Large intestine (tissue), 3 donors: ENCODE measurements around the gene SDK1. TPM values are rescaled to one million over a fixed set of nuclear protein-coding genes. Genes with fewer than 3 reads are reported as not detected.
"Not testable (repeated sequence)": the region's sequence is repeated elsewhere in the genome, so short reads cannot be mapped to it uniquely, and the experiment has no call there.

Experiments
- DNase-seq, 2 donors: peaks; one replicate each; pipeline versions ENCODE4 v3.0.0 to v3.0.0-alpha.2; 2013
- H3K27ac ChIP-seq: one replicate; pipeline ENCODE4 v1.5.1; 2013; ENCODE audit warnings: low read length
- H3K27me3 ChIP-seq: 2 replicates; pipeline ENCODE4 v1.6.1; 2013; ENCODE audit warnings: low read length; ENCODE audit not compliant: control insufficient read depth, insufficient read depth
- H3K36me3 ChIP-seq: 2 replicates; pipeline ENCODE4 v1.6.1; 2013; ENCODE audit warnings: low read length; ENCODE audit not compliant: control insufficient read depth, insufficient read depth
- H3K4me1 ChIP-seq: one replicate; pipeline ENCODE4 v1.6.1; 2013; ENCODE audit warnings: low read length; ENCODE audit not compliant: control insufficient read depth, insufficient read depth
- H3K4me3 ChIP-seq: one replicate; pipeline ENCODE4 v1.5.1; 2013; ENCODE audit warnings: low read length
- H3K9me3 ChIP-seq: one replicate; pipeline ENCODE4 v1.6.1; 2013; ENCODE audit warnings: mild to moderate bottlenecking, low read depth, low read length, moderate library complexity; ENCODE audit not compliant: control insufficient read depth
- WGBS: methylation state at CpG from one replicate; pipeline ENCODE4 v1.1.5; 2013; ENCODE audit warnings: low lambda C conversion rate; ENCODE audit not compliant: insufficient coverage; 5-methylcytosine and 5-hydroxymethylcytosine counted together
- polyA plus RNA-seq: library from polyadenylated mRNA; unstranded; fragments of 120-200 nt; gene quantifications from one replicate; pipeline ENCODE4 v1.2.1, GENCODE V29; 2013

Gene SDK1
- polyA plus RNA-seq, 1 donor = 6.4 TPM

DNA sequence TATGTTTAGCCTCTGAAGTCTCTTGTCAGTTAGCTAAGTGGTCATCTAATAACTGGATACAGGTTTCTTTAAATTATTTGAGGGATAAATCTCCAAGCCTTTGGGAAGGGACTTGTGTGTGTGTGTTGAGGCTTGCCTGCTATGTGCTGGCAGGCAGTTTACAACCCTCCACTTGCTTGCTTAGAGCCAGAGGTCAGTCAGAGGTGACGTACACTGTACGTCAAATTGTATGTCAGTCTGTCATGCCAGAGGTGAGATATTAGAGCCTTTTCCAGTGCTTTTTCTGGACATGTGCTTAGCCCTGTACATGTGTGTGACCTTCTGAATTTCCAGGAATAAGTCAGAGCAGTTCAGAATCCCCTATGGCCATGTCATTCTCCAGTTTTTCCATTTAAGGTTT lies 438.9 kb downstream of the SDK1 start:
- no CpG with 5 or more reads among the region's 2 CpGs for WGBS
- Histone ChIP-seq H3K36me3 (no peaks in the 10 kb centered on the region), H3K27ac (no peak overlapping the region), H3K4me1 (no peaks in the 10 kb centered on the region), H3K27me3 (no peaks in the 10 kb centered on the region), H3K4me3 (no peak overlapping the region), H3K9me3 (peaks cover 5% of the 10 kb centered on the region)
- no peak for DNase-seq

DNA sequence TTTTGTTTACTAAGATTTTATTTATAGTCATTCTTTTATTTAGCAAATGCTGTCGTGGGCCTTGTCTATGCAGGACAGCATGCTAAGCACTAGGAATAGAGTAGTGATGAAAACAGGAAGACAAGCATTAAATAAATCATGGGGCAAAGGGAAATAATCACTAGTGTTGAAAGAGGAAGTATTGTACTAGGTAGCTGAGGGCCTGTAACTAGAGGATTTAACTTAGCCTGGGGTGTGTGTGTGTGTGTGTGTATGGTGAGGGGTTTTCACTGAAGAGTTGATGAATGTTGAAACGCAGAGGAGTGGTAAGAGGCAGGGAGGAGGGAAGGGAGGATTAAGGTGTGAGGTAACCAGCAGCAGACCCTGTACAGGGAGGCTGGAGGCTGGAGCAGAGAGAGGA lies 446.4 kb downstream of the SDK1 start:
- no peak for DNase-seq
- Histone ChIP-seq H3K27ac (no peak overlapping the region), H3K4me1 (no peaks in the 10 kb centered on the region), H3K27me3 (no peaks in the 10 kb centered on the region), H3K4me3 (no peak overlapping the region), H3K9me3 (no peaks in the 10 kb centered on the region), H3K36me3 (no peaks in the 10 kb centered on the region)
- 76% methylated on average over 2 of the region's 2 CpGs for WGBS

DNA sequence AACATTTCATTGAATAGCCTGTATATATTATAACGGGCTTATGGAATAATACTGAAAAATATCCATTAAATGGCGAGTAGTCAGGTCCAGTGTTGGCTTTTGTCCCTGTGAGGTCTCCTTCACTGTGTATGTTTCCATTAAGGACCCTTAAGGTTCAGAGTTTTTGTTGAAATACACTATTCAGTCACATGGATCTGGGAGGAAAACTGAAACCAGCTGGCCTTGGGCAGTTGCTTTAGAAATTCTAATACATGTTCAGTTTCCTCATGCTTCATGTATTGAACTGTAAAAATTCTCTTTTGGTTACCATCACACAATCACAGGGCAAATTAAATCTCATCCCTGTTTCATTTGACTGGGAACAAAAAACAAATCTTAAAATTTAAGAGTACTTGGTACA lies 447.3 kb downstream of the SDK1 start:
- Histone ChIP-seq H3K4me3 (no peak overlapping the region), H3K27me3 (no peaks in the 10 kb centered on the region), H3K27ac (no peak overlapping the region), H3K4me1 (no peaks in the 10 kb centered on the region), H3K9me3 (no peaks in the 10 kb centered on the region), H3K36me3 (no peaks in the 10 kb centered on the region)
- no CpG with 5 or more reads among the region's 2 CpGs for WGBS
- DNase-seq = no peak

DNA sequence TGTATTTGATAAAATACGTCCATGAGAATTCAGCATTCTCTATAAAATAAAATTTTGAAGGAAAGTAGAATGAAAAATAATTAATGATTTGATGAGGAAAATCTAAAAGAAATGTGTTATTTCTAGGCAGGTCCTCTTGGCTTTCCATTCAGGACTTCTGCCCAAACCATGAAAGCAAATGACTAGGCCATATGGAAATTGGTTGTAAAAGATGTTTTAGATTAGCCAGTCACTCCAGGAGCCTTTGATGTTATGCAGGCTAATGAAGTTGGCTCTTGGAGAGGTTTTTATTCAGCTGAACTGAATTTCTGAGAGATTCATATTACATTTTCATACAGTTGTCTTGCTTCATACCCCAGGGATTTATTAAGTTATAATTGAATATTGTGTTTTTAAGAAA lies 452.8 kb downstream of the SDK1 start:
- Histone ChIP-seq H3K4me3 (no peak overlapping the region), H3K27me3 (no peaks in the 10 kb centered on the region), H3K27ac (no peak overlapping the region), H3K9me3 (no peaks in the 10 kb centered on the region), H3K4me1 (no peaks in the 10 kb centered on the region), H3K36me3 (no peaks in the 10 kb centered on the region)
- WGBS = 80% methylated on average over 1 of the region's 1 CpG
- no peak for DNase-seq

DNA sequence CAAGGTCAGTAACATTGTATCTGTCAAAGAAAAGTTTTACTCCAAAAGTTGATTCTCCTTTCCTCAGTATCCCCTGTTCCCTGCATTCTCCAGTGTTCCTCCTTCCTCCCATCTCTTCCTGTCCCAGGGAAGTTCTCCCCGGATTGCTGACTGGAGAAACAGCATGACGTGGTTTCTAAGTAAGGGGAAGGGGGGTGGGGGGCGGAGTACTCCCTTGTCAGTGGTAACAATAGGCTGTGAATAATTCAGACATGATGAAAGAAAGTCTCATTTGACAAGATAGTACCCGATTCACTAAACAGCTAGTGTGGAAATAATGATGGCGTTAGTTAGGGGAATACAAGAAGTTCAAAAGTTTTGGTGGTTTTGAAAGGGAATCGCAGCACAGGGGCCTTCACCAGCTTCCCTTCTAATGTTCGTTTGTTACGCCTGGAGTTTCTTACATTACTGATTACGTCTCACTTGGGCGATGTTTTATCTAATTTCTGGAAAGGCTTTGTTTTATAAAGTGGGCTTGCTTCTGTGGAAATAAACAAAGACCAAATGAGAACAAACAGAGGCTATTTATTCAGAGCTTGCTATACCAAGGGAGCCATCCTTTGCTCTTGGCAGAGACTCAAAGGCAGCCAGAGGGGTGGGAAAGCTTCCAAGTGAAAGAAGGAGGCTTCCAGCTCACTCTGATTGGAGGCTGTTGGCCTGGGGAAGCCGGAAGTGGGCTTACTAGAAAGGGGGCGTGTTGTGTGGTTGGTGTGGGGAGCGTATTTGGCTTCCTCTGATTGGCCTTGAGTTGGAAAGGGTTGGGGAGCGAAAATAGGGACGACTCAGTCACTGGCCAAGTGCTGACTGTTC lies 453.7 kb downstream of the SDK1 start:
- peak; percentile 24 to 36 for DNase-seq
- H3K36me3 ChIP-seq = no peaks in the 10 kb centered on the region
- H3K4me1 ChIP-seq = no peaks in the 10 kb centered on the region
- WGBS = 70% methylated on average over 2 of the region's 15 CpGs
- H3K27ac ChIP-seq = no peak overlapping the region
- H3K27me3 ChIP-seq = no peaks in the 10 kb centered on the region
- H3K9me3 ChIP-seq = no peaks in the 10 kb centered on the region
- H3K4me3 ChIP-seq = no peak overlapping the region

DNA sequence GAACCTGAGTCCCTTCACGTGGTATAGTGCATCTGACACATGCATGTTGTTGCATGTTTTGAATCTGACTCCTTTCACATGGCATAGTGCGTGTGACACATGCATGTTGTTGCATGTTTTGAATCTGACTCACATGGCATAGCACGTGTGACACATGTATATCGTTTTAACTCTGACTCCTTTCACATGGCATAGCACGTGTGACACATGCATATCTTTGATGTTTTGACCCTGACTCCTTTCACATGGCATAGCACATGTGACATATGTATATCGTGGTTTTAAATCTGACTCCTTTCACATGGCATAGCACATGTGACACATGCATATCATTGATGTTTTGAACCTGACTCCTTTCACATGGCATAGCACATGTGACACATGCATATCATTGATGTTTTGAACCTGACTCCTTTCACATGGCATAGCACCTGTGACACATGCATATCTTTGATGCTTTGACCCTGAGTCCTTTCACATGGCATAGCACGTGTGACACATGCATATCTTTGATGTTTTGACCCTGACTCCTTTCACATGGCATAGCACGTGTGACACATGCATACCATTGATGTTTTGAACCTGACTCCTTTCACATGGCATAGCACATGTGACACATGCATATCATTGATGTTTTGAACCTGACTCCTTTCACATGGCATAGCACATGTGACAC lies 454.9 kb downstream of the SDK1 start:
- not testable (repeated sequence) for H3K27ac ChIP-seq, H3K36me3 ChIP-seq, H3K9me3 ChIP-seq, H3K27me3 ChIP-seq, H3K4me3 ChIP-seq, H3K4me1 ChIP-seq, DNase-seq
- WGBS = no CpG with 5 or more reads among the region's 8 CpGs

DNA sequence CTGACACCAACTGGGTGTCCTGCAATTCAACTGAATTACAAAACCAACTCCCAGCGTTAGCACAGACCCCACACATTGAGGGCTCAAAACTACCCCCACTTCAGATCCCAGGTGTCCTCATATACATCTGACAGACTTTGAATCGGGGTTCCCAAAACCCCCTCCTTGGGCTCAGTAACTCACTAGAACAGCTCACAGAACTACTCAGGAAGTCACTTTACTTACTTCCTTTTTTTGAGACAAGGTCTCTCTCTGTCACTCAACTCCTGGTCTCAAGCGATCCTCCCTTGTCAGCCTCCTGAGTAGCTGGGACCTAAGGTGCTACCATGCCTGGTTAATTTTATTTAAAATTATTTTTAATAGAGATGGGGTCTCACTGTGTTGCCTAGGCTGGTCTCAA lies 456.0 kb downstream of the SDK1 start:
- no peak overlapping the region for H3K27ac ChIP-seq
- H3K4me1 ChIP-seq = no peaks in the 10 kb centered on the region
- no peaks in the 10 kb centered on the region for H3K36me3 ChIP-seq
- no peak overlapping the region for H3K4me3 ChIP-seq
- H3K27me3 ChIP-seq = no peaks in the 10 kb centered on the region
- no peaks in the 10 kb centered on the region for H3K9me3 ChIP-seq
- 100% methylated on average over 1 of the region's 3 CpGs for WGBS
- DNase-seq = no peak

DNA sequence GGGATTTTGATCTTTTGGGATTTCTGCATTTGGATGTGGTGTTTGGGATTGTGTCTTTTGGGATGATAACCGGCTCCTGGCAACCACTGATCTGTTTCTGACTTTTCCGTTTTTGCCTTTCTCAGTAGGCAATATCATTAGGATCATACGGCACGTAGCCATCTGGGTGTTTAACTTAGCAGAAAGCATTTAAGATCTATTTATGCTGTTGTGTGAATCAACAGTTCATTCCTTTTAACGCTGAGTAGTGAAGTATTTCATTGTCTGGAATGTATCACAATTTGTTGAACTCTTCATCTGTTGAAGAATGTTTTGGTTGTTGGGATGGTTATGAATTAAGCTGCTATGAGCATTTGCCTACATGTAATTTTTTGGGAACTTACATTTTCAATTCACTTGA lies 459.6 kb downstream of the SDK1 start:
- Histone ChIP-seq H3K4me3 (no peak overlapping the region), H3K4me1 (no peaks in the 10 kb centered on the region), H3K27ac (no peak overlapping the region), H3K36me3 (no peaks in the 10 kb centered on the region), H3K9me3 (no peaks in the 10 kb centered on the region), H3K27me3 (no peaks in the 10 kb centered on the region)
- WGBS = 80% methylated on average over 1 of the region's 5 CpGs
- no peak for DNase-seq

DNA sequence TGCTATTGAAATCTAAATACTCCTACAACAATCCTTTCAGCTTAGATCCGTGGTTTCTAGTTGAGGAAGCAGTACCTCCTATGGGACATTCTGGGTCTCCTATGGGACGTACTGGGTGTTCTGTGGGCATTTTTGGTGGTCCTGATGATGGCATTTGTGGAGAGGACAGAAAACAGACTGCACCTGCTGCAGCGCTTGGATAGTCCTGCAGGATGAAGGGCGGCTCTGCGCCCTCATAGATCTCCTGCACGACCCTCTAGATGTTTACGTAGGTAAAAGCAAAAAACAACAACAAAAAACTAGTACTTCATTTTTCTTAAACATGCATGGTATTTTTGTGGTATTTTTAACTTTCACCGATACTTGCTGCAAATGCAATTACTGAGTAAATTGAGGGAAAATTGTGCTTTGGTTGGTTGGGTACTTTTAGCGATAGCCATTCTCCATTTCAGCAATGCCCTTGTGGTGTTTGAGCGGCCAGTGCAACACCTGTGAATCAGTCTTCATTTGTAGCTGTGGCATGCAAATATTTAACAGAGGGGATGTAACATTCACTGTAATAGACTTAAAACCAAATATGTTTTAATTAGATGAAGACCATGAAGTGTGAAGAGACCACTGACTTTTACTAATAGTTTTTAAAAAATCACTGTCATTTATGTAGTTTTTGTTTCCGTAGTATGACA lies 461.2 kb downstream of the SDK1 start:
- Histone ChIP-seq H3K4me1 (no peaks in the 10 kb centered on the region), H3K27me3 (no peaks in the 10 kb centered on the region), H3K36me3 (no peaks in the 10 kb centered on the region), H3K4me3 (no peak overlapping the region), H3K27ac (no peak overlapping the region), H3K9me3 (no peaks in the 10 kb centered on the region)
- no peak for DNase-seq
- 80% methylated on average over 1 of the region's 11 CpGs for WGBS

DNA sequence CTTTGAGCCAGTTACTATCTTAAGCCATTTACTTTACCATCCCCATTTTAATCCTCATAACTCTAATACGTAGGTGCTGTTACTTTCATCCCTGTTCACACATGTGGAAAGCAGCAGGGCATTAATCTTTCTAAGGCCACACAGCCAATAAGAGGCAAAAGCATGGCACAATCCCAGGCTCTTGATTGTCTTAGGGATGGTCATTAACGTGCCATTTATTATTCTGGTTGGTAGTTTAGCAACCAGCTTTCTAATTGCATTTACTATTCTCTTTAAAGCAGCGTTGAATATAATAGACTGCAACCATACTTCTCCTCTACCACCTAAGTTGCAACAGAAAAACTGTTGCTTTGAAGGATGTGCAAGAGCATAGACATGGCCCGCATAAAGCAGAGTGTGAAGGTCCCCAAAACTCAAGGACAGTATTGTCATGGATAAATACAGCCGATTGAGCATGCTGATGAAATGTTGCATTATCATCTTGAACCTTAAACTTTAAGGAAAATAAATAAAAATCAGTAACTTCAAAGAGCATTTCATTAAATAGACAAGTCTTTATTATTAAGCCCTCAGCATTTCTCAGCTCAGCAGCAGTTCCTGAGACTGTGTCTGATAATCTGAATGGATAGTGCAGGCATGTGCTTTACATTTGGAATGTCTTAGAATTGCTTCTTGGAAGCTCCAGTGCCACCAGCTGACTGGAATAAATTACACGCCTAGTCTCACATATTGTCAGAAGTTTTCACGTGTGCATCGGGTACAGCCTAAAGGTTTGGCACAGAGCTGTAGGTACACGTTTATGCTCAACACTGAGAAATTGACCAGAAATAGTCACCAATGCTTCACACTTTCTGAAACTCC lies 467.1 kb downstream of the SDK1 start:
- no peaks in the 10 kb centered on the region for H3K4me1 ChIP-seq
- H3K4me3 ChIP-seq = no peak overlapping the region
- no peaks in the 10 kb centered on the region for H3K36me3 ChIP-seq
- H3K27me3 ChIP-seq = no peaks in the 10 kb centered on the region
- 88% methylated on average over 2 of the region's 9 CpGs for WGBS
- H3K27ac ChIP-seq = no peak overlapping the region
- no peak for DNase-seq
- H3K9me3 ChIP-seq = no peaks in the 10 kb centered on the region
